ENCODE data around the gene FRRS1. TPM values are rescaled to one million over a fixed set of nuclear protein-coding genes. Genes with fewer than 3 reads are reported as not detected.

Gene FRRS1
- total and polyA plus RNA-seq, 12 donors = 0.88 to 8.2 (median 4.7) TPM

- no peak overlapping the region for H3K27ac ChIP-seq
- peaks cover 0 to 11% (median 8%) of the 10 kb centered on the region in 9 donors for H3K4me1 ChIP-seq
- no peak for ATAC-seq
- TF ChIP-seq, protein P1, sequence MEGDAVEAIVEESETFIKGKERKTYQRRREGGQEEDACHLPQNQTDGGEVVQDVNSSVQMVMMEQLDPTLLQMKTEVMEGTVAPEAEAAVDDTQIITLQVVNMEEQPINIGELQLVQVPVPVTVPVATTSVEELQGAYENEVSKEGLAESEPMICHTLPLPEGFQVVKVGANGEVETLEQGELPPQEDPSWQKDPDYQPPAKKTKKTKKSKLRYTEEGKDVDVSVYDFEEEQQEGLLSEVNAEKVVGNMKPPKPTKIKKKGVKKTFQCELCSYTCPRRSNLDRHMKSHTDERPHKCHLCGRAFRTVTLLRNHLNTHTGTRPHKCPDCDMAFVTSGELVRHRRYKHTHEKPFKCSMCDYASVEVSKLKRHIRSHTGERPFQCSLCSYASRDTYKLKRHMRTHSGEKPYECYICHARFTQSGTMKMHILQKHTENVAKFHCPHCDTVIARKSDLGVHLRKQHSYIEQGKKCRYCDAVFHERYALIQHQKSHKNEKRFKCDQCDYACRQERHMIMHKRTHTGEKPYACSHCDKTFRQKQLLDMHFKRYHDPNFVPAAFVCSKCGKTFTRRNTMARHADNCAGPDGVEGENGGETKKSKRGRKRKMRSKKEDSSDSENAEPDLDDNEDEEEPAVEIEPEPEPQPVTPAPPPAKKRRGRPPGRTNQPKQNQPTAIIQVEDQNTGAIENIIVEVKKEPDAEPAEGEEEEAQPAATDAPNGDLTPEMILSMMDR (IDR thresholded peaks at IDR 0.05) = no peak
- H3K27me3 ChIP-seq = no peaks in the 10 kb centered on the region
- H3K9me3 ChIP-seq = no peaks in the 10 kb centered on the region
- H3K4me3 ChIP-seq = no peak overlapping the region
- DNase-seq = no peak
- 96 to 97% methylated on average over 3 of the region's 3 CpGs for WGBS, 2 donors
- intact Hi-C loops (cut with DNase I) = no loop called here
- H3K36me3 ChIP-seq = peaks cover 0 to 40% (median 0%) of the 10 kb centered on the region in 9 donors
These were observed 43.2 kb downstream of the FRRS1 start for GRCh38 chr1:99723251-99723650.

DNA sequence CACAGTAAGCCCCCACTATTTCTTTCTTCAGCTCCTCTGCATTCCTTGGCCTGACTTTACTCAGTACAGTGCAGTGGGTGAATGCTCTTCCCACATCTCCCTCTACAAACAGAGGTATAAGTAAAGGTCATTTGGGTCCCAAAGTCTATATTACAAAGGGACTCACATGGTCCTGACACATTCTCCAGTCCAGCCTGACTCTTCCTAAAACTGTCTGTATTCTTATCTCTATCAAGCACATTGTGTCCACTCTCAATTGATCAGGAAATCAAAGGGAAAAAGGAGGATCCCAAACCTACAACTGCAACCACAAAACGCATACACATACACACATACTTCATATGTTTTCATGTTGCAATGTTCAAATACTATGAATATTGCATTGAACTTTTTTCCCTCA lies 49.4 kb downstream of the FRRS1 start:
- TF ChIP-seq, protein P1 (IDR thresholded peaks at IDR 0.05) = no peak
- no peak for DNase-seq
- H3K27ac ChIP-seq = no peak overlapping the region
- no peak overlapping the region for H3K4me3 ChIP-seq
- WGBS, 2 donors = 90% methylated on average over 1 of the region's 1 CpG
- H3K9me3 ChIP-seq = no peaks in the 10 kb centered on the region
- ATAC-seq = no peak
- H3K36me3 ChIP-seq = peaks cover 0 to 74% (median 3%) of the 10 kb centered on the region in 9 donors
- intact Hi-C loops (cut with DNase I) = no loop called here
- H3K4me1 ChIP-seq = no peaks in the 10 kb centered on the region
- H3K27me3 ChIP-seq = no peaks in the 10 kb centered on the region

GRCh38 chr1:99713006-99713405 lies 53.4 kb downstream of the FRRS1 start:
- Histone ChIP-seq H3K4me1 (no peaks in the 10 kb centered on the region), H3K27me3 (no peaks in the 10 kb centered on the region), H3K9me3 (no peaks in the 10 kb centered on the region), H3K36me3 (peaks cover 0 to 98% (median 10%) of the 10 kb centered on the region in 9 donors), H3K27ac (no peak overlapping the region), H3K4me3 (no peak overlapping the region)
- intact Hi-C loops (cut with DNase I) = loop anchor here in 3 of 10 donors (5.0 kb wide), 3 partner anchors 236 to 536 kb away; no protein-coding TSS in a partner anchor
- DNase-seq (no peak), ATAC-seq (no peak)
- TF ChIP-seq, protein P1 (IDR thresholded peaks at IDR 0.05) = no peak
- WGBS, 2 donors = 99 to 100% methylated on average over 2 of the region's 2 CpGs

- no peak for DNase-seq
- intact Hi-C loops (cut with DNase I) = loop anchor here in 3 of 10 donors (5.0 kb wide), 3 partner anchors 234 to 534 kb away; no protein-coding TSS in a partner anchor
- TF ChIP-seq, protein P1 (IDR thresholded peaks at IDR 0.05) = no peak
- H3K4me3 ChIP-seq = no peak overlapping the region
- ATAC-seq = no peak
- 94 to 97% methylated on average over 4 of the region's 4 CpGs for WGBS, 2 donors
- no peaks in the 10 kb centered on the region for H3K27me3 ChIP-seq
- H3K36me3 ChIP-seq = peaks cover 0 to 82% (median 10%) of the 10 kb centered on the region in 9 donors
- no peaks in the 10 kb centered on the region for H3K9me3 ChIP-seq
- peaks cover 0 to 9% (median 3%) of the 10 kb centered on the region in 9 donors for H3K4me1 ChIP-seq
- H3K27ac ChIP-seq = no peak overlapping the region
These were observed 55.4 kb downstream of the FRRS1 start for GRCh38 chr1:99710994-99711393.

Data from heart right ventricle (tissue), 16 donors.